Measurements from ENCODE around the gene TMEM269.
"Not testable (repeated sequence)": the region's sequence is repeated elsewhere in the genome, so short reads cannot be mapped to it uniquely, and the experiment has no call there.

Gene TMEM269

DNA sequence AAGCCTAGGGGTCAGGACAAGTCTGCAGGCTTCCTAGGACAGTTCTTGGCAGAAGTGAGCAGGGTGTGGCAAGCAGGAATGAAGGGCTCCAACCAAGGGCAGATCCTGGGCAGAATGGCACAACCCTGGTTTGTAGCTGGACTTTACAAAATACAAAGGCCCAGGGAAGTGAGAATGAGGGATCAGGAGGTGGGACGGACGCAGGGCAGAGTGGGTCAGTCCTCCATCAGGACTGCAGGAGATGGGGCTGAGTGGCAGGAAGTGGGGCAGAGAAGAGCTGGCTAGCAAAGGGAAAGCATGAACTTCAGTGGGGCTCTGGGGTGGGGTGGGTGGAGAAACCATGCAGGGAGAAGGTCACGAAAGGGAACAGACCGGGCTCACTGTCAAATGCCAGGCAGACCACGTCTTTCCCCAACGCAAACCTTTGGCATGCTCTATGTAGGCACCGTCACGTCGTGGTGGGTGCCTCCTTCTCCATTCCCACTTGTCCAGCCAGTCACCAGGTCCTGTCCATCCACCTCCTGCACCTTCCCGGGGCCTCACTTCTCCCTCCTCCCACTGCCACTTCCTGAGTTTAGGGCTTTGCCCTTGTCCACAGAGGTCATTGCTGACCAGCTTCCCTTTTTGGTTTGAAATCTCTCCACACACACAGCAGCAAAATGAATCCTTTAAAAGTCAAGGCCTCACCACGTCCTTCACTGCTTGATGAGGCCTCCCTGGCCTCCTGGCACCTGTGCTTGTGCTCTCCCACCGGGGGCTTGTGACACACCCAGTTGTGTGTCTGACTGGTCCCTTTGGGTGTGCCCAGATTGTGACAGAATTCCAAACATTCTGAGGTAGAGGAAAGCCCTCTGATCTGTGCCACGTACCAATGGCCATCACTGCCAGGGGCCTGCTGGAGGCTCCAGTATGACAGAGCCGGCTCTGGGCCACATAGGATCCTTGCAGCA lies 36.1 kb upstream of the TMEM269 start:
- Histone ChIP-seq H3K4me3 (replicated peaks; ENCODE audit: insufficient read depth, low read length) (no peak overlapping the region), H3K27ac (replicated peaks) (no peak overlapping the region), H3K27me3 (ENCODE audit: insufficient read depth, poor library complexity, severe bottlenecking) (no peaks in the 10 kb centered on the region)
- TF ChIP-seq CTCF (IDR thresholded peaks at IDR 0.05; ENCODE audit: insufficient read depth, low read length) (no peak), POLR2AphosphoS5 (IDR thresholded peaks at IDR 0.05; ENCODE audit: low read depth) (0 out of 2 replicates have a peak, but pooled peaks have one; percentile 28)
- peak in 1 of 2 experiments; percentile 12 for DNase-seq (ENCODE audit: low read depth in 1 of 2, low spot score in 1 of 2)

GRCh38 chr1:42750041-42750440 lies 34.8 kb upstream of the TMEM269 start:
- Histone ChIP-seq H3K27ac (replicated peaks) (no peak overlapping the region), H3K27me3 (ENCODE audit: insufficient read depth, poor library complexity, severe bottlenecking) (no peaks in the 10 kb centered on the region), H3K4me3 (replicated peaks; ENCODE audit: insufficient read depth, low read length) (no peak overlapping the region)
- DNase-seq (ENCODE audit: low read depth in 1 of 2, low spot score in 1 of 2) = no peak
- no peak for TF ChIP-seq REST (IDR thresholded peaks at IDR 0.05; ENCODE audit: insufficient replicate concordance, low read depth)
- no peak for TF ChIP-seq POLR2AphosphoS5 (IDR thresholded peaks at IDR 0.05; ENCODE audit: low read depth)
- no peak for TF ChIP-seq GABPA (IDR thresholded peaks at IDR 0.05; ENCODE audit: low read depth)
- no peak for TF ChIP-seq CTCF (IDR thresholded peaks at IDR 0.05; ENCODE audit: insufficient read depth, low read length)
- no peak for TF ChIP-seq SPI1 (IDR thresholded peaks at IDR 0.05; ENCODE audit: borderline replicate concordance, low read depth)

- H3K27ac ChIP-seq (replicated peaks); H3K27me3 ChIP-seq (ENCODE audit: insufficient read depth, poor library complexity, severe bottlenecking); H3K4me3 ChIP-seq (replicated peaks; ENCODE audit: insufficient read depth, low read length); DNase-seq (ENCODE audit: low read depth in 1 of 2, low spot score in 1 of 2): not testable (repeated sequence)
Observed at GRCh38 chr1:42751511-42752070, 33.2 kb upstream of the TMEM269 start.

- TF ChIP-seq GABPA (IDR thresholded peaks at IDR 0.05; ENCODE audit: low read depth) (no peak), POLR2AphosphoS5 (IDR thresholded peaks at IDR 0.05; ENCODE audit: low read depth) (no peak), REST (IDR thresholded peaks at IDR 0.05; ENCODE audit: insufficient replicate concordance, low read depth) (no peak), SPI1 (IDR thresholded peaks at IDR 0.05; ENCODE audit: borderline replicate concordance, low read depth) (no peak), CTCF (IDR thresholded peaks at IDR 0.05; ENCODE audit: insufficient read depth, low read length) (no peak)
- Histone ChIP-seq H3K27ac (replicated peaks) (no peak overlapping the region), H3K4me3 (replicated peaks; ENCODE audit: insufficient read depth, low read length) (no peak overlapping the region), H3K27me3 (ENCODE audit: insufficient read depth, poor library complexity, severe bottlenecking) (no peaks in the 10 kb centered on the region)
- no peak for DNase-seq (ENCODE audit: low read depth in 1 of 2, low spot score in 1 of 2)
Observed at GRCh38 chr1:42752284-42752683, 32.5 kb upstream of the TMEM269 start.
